IPS DF 19.7 (cell line): ENCODE data around the gene LRRK1.

Experiments used
- DNase-seq: peaks from one replicate; pipeline ENCODE4 v3.0.0-alpha.2; 2013; ENCODE audit warnings: low read depth, low spot score

LRRK1 gene

DNA sequence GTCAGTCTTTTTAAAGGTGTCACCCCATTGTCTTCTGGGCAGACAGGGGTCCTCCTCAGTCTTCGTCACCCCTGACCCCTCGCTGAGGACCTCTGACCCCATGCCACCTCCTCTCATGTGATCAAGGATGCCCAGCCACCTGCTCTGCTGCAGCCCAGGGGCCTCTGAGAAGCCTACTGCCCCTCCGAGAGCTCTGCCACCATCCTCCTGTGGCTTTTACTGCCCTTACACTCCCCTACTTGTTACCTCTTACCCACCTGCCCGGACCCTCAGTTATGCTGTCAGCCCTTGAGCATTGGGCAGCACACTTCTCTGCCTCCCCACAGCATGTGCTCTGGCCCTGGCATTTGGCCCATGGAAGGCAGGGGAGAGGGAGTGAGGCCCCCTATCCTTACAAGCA, 123.2 kb downstream of the LRRK1 start:
- no peak for DNase-seq

DNA sequence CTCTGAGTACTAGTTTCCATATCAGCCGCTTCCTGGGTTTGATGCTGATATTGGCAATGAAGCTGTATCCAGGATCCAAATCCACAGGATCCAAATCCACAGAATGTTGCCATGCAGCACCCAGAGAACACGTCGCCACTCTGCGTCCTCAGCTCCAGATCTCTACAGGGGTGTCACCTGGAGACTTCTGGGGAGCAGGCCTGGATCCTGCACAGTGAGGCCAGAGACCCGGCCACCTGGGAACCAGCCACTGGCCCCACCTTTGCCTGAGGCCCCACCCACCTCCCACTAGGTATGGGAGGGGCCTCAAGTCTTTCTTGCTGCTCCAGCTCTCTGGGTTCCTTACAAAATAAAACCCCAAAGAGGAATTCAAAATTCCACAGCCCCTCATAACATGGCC, 123.9 kb downstream of the LRRK1 start:
- no peak for DNase-seq

DNA sequence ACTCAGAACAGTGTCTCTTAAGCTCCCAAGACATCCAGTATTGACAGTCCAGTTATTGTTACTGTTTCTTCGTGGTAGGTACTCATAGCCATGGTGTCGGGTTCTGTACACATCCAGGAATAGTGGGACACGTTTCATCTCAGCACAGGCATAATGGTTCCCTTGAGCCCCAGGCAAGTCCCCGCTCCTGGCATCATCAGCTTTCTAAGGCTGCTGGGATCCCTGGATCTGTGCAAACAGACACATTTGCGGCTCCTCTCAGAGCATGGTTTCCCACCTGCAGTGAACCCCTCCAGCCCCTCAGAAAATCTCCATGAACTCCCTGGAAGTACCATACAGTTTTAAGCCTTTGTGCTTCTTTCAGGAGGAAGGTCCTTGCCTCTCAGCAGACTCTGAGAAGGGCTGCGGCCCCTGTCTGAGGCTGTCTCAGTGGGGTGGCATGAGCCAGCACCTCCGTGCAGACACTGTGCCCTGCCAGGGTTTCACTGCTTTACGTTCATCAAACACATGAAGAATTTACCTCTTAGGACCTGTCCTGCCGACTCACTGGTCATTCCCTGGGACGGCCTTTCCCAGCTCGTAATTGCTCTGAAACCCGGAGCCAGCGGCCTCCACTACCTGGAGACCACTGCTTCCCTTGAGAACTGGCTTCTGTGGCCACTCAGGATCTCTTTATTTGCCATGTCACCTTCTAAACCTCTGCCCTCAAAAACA, 124.9 kb downstream of the LRRK1 start:
- no peak for DNase-seq

DNA sequence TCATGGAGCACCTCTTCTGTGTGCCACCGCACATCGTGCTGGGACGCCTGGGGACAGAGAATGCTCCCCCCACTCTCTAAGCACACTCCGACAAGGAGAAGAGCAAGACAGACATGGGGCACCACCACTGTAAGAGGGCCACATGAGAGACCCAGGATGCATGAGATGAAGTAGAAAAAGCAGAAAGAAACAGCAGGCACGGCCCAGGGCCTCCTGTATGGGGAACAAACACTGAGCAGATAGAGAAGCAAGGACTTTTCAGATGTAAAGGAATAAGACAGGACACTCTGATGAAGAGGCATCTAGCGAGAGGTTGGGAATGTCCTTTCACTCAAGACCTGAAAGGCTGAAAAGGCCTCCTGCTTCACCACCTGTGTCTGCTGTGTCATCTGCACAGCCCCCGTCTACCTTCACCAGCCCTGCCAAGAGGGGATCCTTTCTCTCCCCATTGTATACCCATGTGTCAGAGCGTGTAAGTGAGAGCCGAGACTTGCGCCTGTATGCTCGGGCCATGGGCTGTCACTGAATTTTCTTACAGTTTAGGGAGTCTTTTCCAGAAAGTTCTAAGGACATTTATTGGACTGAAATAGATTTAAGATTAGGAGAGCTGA, 125.6 kb downstream of the LRRK1 start:
- DNase-seq, result no peak

DNA sequence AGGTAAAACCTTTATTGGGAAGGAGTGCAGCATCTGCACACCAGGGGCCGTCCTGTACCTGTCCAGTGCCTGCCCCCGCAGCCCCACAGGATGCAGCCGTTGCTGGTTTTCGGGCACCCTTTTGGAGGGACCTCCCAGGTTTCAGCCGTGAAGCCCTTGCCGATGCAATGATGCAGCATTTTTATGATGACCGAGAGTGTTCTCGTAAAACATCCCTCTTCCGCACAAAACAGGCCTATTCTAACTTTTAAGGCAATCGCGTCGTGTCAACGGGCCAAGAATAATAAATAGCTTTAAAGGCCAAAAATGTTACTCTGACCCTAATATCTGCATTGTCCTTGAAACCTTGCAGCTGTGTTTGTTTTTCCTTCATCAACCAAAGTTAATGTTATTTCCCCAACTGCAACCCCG, 126.1 kb downstream of the LRRK1 start:
- no peak for DNase-seq

DNA sequence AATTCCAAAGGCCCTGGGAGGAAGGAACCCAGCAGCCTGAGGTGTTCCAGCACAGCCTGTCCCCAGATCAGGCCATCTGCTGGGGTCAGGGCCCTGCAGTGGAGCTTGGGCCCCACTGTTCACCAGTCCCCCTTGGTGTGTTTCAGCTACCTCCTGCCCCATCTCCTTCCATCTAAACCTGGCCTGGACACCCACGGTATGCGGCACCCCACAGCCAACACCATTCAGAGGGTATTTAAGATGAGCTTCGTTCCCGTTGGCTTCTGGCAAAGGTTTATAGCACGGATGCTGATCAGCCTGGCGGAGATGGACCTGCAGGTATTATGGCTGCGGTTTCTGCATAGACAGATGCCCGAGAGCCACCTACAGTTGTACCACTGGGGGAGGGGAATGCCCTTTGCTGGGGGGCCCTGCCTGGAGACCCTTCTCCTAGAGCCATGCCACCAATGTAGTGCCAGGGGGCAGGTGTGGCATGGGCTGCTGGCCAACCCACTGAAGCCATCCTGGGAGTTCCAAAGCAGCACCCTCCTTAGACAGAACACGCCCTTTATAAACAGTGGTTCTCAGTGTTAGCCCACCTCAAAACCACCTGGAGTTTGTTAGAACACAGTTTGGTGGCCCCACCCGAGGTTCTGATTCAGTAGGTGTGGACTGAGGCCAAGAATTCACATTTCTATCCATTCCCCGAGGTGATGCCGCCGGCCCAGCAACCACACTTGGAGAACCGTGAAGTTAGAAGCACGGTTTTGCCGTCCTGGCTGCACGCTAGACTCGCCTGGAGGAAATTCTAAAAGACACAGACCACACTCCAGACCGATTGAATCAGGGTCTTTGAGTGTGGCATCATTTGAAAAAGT, 126.9 kb downstream of the LRRK1 start:
- no peak for DNase-seq

DNA sequence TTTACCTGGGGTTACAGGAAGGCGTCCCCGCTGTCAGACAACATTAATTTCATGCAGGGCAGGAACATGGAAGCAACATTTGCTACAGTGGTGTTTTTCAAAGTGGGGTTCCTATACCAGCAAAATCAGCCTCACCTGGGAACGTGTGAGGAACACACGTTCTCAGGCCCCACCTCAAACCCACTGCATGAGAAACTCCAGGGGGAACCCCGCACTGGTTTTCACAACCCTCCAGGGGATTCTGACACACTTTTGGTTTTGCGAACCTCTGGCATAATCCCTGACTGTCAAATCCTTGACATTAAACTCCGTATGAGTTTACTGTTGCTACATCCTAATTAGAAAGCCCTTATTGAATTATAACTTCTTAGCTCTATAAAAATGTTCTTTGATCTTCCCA, 127.7 kb downstream of the LRRK1 start:
- no peak for DNase-seq

DNA sequence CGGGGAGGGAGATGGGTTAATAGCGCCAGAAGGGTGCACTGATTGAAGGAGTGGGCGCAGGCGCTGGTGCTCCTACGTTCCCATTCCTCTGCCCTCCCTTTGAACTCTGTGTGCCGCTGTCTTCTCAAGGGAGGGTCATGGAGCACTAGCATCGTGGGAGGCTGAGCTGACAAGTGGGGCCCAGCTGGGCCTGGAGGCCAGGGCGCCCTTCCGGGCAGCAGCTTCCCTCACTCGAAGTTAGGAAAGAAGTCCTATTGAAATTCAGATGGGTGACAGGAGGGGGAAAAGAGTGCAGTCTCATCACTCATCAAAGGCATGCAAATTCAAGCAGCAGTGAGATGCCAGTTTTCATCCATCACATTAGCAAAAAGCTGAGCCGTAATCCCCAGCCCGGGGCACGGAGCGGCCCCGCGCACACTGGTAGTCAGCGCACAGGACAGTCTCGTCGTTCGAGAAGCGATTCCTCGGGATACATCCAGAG, 128.2 kb downstream of the LRRK1 start:
- DNase-seq, result no peak

DNA sequence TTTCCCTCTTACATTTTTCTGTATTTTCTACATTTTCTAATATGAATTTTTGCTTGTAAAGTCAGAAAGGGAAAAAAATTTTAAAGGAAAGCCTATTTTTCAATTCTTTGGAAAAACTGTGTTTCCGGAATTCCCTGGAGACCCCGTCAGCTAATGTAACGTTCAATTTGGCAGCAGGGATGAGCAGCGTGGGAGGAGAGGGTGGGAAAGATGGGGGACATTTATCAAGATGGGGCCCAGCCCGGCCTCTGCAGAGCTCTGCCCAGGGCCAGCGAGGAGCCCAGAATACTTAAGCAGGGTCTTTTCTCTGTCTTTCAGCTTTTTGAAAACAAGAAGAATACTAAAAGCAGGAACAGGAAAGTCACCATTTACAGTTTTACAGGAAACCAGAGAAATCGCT, 129.0 kb downstream of the LRRK1 start:
- no peak for DNase-seq

DNA sequence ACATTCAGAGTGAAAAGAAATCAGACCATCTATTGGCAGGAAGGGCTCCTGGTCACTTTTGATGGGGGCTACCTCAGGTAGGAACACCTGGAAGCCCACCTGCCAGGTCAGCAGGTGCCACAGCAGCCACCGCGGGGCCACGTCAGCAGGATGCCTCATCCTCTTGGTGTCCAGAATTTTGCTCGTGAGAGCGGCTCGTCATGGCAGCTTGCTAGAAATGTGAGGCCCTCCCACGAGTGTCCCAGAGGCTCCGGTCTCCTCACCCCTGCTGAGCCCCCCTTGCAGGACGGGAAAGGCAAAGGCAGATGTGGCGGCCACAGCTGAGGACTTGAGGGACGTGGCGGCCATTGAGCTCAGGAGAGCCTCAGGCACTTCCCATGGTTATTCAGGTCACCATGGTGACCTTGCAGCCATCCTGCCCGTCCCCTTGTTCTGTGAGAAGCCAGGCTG, 129.4 kb downstream of the LRRK1 start:
- DNase-seq, result no peak

DNA sequence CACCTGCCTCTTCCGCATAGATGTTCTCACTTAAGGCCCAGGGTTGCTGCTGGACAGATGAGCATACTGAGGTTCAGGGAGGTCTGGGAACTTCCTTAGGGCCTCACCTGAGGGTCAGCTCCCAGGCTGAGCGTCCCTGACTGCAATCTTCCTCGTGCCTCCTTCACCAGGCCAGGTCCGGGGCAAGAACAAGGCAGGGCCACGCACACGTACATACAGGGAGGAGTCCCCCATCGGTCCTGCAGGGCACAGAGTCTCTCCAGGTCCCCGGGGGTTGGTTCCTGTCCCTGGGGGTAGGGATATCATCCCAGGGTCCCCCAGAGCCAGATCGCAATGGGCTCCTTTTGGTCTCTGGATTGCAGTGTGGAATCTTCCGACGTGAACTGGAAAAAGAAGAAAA, 130.1 kb downstream of the LRRK1 start:
- no peak for DNase-seq

DNA sequence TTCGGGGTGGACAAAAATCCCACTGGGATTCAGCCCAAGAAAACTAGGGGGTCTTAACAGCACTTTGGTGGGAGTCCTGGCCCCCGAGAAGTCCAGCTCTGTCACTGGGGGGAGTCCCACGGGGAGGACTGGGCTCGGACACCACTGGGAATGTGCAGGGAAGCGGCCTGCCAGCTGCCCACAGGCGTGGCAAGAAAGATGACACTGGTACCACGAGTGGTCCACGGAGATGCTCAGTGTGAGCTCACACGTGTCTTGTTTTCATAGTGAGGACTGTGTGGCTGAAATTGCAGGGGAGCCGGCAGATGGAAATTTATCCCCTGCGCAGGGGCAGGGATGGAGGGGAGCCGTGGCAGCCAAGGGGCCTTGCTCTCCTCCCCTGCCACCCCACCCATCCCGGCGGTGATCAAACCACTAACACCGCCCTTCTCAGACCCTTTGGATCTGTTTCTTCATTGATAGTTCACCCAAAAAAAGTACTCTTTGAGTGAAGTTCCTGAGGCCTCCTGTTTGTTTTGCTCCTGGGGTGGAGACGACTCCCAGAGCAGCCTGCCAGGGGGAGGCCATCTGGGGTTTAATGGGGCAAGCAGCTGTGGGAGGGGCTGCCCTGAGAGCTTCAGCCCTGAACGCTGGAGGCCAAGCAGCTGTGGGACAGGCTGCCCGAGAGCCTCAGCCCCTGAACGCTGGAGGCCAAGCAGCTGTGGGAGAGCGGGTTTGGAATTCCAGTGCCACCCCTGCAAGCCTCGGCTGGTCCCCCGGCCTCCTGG, 130.9 kb downstream of the LRRK1 start:
- no peak for DNase-seq

DNA sequence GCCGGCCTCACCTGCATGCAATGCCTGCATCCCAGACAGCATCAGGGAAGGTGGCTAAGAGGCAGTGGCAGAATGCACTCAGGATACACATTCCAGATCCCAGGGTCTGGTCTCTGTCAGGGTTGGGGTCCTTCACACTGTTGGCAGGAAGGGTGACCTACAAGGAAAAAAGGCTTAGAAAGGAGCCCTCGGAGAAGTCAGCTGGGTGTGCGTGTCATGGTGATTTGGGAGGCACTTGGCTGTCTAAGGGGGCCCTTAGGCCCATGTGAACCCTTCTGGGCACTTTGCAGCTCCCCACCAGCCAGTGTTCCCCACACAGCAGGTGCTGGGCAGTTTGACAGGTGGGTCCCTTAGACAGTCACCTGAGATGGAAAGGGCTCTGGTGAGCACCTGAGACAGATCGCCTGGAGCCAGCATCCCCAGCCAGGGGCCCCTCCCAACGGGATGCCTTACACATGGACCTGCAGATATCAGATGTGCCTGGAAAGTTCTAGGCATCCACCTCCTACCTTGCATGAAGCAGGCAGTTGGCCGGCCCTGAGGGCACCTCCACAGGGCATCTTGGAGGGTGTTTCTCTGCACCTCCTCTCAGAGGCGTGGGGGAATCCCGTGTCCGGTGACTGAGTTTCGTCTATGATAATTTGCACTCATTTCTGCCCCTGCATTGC, 131.6 kb downstream of the LRRK1 start:
- no peak for DNase-seq

DNA sequence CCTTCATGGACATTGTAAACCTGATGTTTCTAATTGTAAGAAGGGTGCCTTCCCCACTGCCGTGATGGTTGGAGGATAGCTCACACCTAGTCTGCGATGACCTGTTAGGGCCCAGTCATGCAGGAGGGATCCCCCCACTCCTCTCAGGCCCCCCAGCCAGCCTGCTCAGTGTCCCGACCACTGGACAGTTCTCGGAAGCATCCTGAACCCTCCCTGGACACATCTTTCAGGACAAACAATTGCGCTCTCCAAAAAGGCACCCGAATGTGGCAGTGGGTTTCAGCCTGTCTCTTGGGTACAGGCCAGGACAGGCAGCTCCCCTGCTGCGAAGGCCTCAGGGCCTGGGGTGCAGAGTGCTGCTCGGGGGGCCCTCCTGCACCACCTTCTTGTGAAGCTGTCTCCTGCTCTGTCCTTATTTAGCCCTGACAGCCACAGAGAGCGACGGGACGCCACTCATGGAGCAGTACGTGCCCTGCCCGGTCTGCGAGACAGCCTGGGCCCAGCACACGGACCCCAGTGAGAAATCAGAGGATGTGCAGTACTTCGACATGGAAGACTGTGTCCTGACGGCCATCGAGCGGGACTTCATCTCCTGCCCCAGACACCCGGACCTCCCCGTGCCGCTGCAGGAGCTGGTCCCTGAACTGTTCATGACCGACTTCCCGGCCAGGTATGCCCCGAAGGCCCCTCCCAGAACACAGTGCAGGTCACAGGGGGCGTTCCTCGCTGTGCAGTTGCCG, 132.3 kb downstream of the LRRK1 start:
- DNase-seq, result no peak

DNA sequence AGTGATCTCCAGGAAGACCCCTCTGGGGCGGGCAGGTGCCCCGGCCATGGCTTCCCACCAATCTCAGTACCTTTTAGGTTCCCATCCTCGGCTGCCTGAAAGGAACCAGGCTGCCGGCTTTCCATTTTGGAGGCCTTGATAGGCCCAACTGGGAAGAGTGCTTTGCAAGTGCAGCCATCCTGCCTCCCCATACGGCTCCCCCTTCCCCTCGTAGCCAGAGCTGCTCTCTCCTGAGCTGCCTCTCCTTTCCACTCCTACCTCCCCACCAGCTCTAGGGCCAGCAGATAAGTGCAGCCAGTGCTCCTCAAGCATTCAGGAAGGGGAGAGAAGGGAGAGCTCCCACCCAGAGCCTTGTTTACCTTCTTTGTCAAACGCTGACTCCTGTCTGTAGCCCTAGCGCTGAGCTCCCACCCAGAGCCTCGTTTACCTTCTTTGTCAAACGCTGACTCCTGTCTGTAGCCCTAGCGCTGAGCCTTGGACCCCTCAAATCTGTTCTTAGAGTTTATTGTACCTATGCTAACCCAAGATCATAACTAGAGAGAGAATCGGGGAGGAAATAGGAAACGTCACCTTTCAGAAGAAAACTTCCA, 133.0 kb downstream of the LRRK1 start:
- DNase-seq, result no peak

DNA sequence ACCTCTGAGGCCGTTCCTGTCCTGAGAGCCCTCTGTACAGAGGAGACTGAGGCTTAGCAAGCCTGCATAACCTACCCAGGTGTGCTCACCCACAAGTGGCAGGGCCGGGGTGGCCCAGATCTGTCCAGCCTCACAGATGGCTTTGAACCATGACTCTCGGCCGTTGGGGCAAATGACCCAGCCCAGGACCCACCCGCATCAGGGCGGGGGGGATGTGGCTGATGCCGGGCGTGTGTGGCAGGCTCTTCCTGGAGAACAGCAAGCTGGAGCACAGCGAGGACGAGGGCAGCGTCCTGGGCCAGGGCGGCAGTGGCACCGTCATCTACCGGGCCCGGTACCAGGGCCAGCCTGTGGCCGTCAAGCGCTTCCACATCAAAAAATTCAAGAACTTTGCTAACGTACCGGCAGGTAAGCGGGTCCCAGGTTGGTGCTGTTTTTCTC, 133.5 kb downstream of the LRRK1 start:
- no peak for DNase-seq

DNA sequence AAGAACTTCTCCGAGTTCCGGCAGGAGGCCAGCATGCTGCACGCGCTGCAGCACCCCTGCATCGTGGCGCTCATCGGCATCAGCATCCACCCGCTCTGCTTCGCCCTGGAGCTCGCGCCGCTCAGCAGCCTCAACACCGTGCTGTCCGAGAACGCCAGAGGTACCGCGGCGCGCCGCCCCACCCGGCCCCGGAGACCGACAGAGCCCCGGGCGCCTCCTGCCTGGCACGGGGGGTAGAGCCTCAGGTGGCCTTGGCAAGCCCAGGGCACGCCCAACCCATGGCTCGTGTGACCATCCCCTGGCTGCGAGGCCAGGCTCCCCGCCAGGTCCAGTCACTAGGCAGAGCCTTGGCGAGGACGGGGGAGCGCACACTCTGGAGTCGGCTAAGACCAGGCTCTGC, 134.1 kb downstream of the LRRK1 start:
- DNase-seq, result no peak

DNA sequence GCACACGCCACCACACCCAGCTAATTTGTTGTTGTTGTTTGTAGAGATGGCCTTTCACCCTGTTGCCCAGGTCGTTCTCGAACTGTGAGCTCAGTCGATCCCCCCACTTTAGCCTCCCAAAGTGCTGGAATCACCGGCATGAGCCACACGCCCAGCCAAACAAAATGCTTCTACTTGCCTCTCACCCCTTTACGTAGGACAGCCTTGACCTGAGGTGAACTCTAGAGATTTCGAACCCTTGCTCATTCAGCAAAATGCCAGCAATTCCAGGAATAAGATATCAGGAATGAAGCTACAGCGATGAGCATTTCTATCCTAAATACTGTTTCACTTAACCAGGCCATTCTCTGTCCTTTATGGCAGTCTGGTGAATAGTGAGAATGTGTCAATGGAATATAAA, 135.0 kb downstream of the LRRK1 start:
- no peak for DNase-seq

DNA sequence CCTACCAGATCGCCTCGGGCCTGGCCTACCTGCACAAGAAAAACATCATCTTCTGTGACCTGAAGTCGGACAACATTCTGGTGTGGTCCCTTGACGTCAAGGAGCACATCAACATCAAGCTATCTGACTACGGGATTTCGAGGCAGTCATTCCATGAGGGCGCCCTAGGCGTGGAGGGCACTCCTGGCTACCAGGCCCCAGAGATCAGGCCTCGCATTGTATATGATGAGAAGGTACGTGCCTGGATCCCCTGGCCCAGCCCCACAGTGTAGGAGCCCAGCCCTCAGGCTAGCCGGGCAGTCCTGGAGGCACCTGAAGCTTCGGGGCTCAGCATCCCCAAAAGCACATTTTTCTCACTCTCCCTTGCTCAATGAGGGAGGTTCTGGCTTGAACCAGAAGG, 135.8 kb downstream of the LRRK1 start:
- no peak for DNase-seq

DNA sequence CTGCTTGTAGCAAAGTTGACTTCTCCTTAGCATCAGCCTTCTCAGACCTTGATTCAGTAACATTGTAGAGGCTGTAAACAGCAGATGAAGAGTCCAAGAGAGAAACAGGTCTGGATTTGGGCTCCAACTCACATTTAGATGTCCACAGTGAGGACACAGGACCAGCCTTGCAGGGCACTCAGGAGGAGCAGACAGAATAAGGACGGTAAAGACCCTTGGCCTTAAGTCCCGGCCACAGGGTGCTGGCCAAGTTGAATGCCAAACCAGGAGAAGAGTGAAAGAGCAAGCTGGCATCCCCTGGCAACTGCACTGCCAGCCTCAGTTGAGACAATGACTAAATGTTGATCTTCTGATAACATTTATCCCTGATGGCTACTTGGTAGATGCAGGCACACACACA, 136.3 kb downstream of the LRRK1 start:
- no peak for DNase-seq
